GM18517 (cell line): ENCODE results near the gene MEA1.
A peak's percentile ranks its signal among the peaks of the same experiment; 100 is the strongest.
"Not testable (repeated sequence)": the region's sequence is repeated elsewhere in the genome, so short reads cannot be mapped to it uniquely, and the experiment has no call there.

Source experiments
- ATAC-seq: cut with Tn5 transposase; IDR thresholded peaks from one replicate; pipeline ENCODE4 v1.9.1; 2021; ENCODE audit warnings: mild to moderate bottlenecking, moderate library complexity; ENCODE audit not compliant: unreplicated experiment

The MEA1 gene

GRCh38 chr6:43013097-43013842 lies 476 bp downstream of the MEA1 start:
- peak; percentile 2 for ATAC-seq

- no peak for ATAC-seq
Measured at GRCh38 chr6:43012364-43012763, 1.4 kb downstream of the MEA1 start.

- no peak for ATAC-seq
Measured at GRCh38 chr6:43011207-43011606, 2.5 kb downstream of the MEA1 start.

GRCh38 chr6:43009124-43009523 lies 4.6 kb downstream of the MEA1 start:
- no peak for ATAC-seq

- ATAC-seq = no peak
Measured at GRCh38 chr6:43007126-43007525, 6.6 kb downstream of the MEA1 start.

- no peak for ATAC-seq
Measured at GRCh38 chr6:43006251-43006650, 7.5 kb downstream of the MEA1 start.

GRCh38 chr6:43005844-43006243 lies 7.9 kb downstream of the MEA1 start:
- no peak for ATAC-seq

- ATAC-seq = no peak
Measured at GRCh38 chr6:43001843-43002242, 11.9 kb downstream of the MEA1 start.

- not testable (repeated sequence) for ATAC-seq
Measured at GRCh38 chr6:42998205-42998604, 15.5 kb downstream of the MEA1 start.

- no peak for ATAC-seq
Measured at GRCh38 chr6:42996513-42996912, 17.2 kb downstream of the MEA1 start.

GRCh38 chr6:42993445-42993844 lies 20.3 kb downstream of the MEA1 start:
- no peak for ATAC-seq

GRCh38 chr6:42989923-42990322 lies 23.8 kb downstream of the MEA1 start:
- ATAC-seq = no peak

- ATAC-seq = no peak
Measured at GRCh38 chr6:42988486-42989020, 25.2 kb downstream of the MEA1 start.

- no peak for ATAC-seq
Measured at GRCh38 chr6:42987533-42988451, 26.0 kb downstream of the MEA1 start.

GRCh38 chr6:42984924-42985475 lies 28.7 kb downstream of the MEA1 start:
- no peak for ATAC-seq

- ATAC-seq = peak; percentile 91
Measured at GRCh38 chr6:42984001-42984923, 29.5 kb downstream of the MEA1 start, which contains the start of gene PPP2R5D. Gene PPP2R5D, plus strand, starts transcription at chr6:42984570. Its CDS starts 108 bp downstream, at chr6:42984678.

GRCh38 chr6:42981836-42982235 lies 31.9 kb downstream of the MEA1 start:
- ATAC-seq = no peak

- ATAC-seq = no peak
Measured at GRCh38 chr6:42979523-42980177, 34.1 kb downstream of the MEA1 start.

- ATAC-seq = peak; percentile 86
Measured at GRCh38 chr6:42978839-42979522, 34.8 kb downstream of the MEA1 start, which contains the start of gene PEX6. Gene PEX6, minus strand, starts transcription at chr6:42979181. Its CDS starts 31 bp downstream, at chr6:42979150.
